ENCODE measurements around the gene HRAS. TPM values are rescaled to one million over a fixed set of nuclear protein-coding genes. Genes with fewer than 3 reads are reported as not detected.

The HRAS gene
- total and polyA plus RNA-seq, 2 of the 8 experiments (the other 6 are each of a cell fraction or from before 2014, with no cell fraction given), result 44.3 to 54.7 TPM

DNA sequence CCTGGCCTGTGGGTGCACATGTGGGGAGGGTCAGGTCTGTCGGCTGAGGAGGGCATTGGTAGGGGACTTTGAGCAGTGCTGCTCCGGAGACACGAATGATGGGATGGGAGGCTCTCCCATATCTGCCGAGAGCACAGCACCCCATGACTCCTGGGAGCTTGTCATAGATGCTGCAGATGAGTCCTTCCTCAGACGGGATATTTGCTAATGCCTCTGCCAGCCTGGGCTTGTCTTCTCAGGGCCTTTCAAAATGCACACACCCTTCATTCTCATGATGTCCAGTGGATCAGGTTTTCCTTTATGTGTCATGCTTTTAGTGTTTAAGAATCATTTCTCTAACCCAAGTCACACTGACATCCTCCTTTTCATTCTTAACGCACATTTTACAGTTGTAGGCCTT lies 20.2 kb downstream of the HRAS start (continued):
- TF ChIP-seq, protein P1, sequence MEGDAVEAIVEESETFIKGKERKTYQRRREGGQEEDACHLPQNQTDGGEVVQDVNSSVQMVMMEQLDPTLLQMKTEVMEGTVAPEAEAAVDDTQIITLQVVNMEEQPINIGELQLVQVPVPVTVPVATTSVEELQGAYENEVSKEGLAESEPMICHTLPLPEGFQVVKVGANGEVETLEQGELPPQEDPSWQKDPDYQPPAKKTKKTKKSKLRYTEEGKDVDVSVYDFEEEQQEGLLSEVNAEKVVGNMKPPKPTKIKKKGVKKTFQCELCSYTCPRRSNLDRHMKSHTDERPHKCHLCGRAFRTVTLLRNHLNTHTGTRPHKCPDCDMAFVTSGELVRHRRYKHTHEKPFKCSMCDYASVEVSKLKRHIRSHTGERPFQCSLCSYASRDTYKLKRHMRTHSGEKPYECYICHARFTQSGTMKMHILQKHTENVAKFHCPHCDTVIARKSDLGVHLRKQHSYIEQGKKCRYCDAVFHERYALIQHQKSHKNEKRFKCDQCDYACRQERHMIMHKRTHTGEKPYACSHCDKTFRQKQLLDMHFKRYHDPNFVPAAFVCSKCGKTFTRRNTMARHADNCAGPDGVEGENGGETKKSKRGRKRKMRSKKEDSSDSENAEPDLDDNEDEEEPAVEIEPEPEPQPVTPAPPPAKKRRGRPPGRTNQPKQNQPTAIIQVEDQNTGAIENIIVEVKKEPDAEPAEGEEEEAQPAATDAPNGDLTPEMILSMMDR (IDR thresholded peaks at IDR 0.05; ENCODE audit: control extremely low read depth in 1 of 3, insufficient read depth in 1 of 3, low read depth in 1 of 3, low read length in 3 of 3), result no peak
- no peak for TF ChIP-seq BCL11A (IDR thresholded peaks at IDR 0.05; ENCODE audit: low read depth in 2 of 2, low read length in 2 of 2)
- no peak for TF ChIP-seq CBX5 (IDR thresholded peaks at IDR 0.05; ENCODE audit: low read depth, low read length)
- no peak for TF ChIP-seq CHD2 (IDR thresholded peaks at IDR 0.05; ENCODE audit: low read length)
- no peak for TF ChIP-seq ASH2L (IDR thresholded peaks at IDR 0.05; ENCODE audit: low read length)
- TF ChIP-seq RBBP5 (IDR thresholded peaks at IDR 0.05; ENCODE audit: borderline replicate concordance, low read depth, low read length), result no peak

Data from H1 (cell line).